Nephron progenitor cell (in vitro differentiated cells): ENCODE measurements around the gene FRMD4A.

Experiments
- DNase-seq: peaks from one replicate; pipeline ENCODE4 v3.0.0; 2021
- H3K27ac Mint-ChIP-seq: 2 replicates; pipeline ENCODE4 v1.8.0; 2021; ENCODE audit warnings: mild to moderate bottlenecking, moderate library complexity, mixed read lengths
- H3K27me3 Mint-ChIP-seq: 2 replicates; pipeline ENCODE4 v1.8.0; 2021; ENCODE audit warnings: mild to moderate bottlenecking, low read depth, mixed read lengths; ENCODE audit not compliant: poor library complexity
- H3K36me3 Mint-ChIP-seq: 2 replicates; pipeline ENCODE4 v1.8.0; 2021; ENCODE audit warnings: low read depth, mixed read lengths
- H3K4me1 Mint-ChIP-seq: 2 replicates; pipeline ENCODE4 v1.8.0; 2021; ENCODE audit warnings: mixed read lengths
- H3K4me3 Mint-ChIP-seq: 2 replicates; pipeline ENCODE4 v1.8.0; 2021; ENCODE audit warnings: mild to moderate bottlenecking, moderate library complexity, mixed read lengths
- H3K9me3 Mint-ChIP-seq: 2 replicates; pipeline ENCODE4 v1.8.0; 2021; ENCODE audit warnings: mild to moderate bottlenecking, moderate library complexity, mixed read lengths
- CTCF ChIP-seq: fragments of 200-600 bp; sonication (generic); IDR thresholded peaks from 2 replicates; pipeline ENCODE4 v1.5.0; 2021; ENCODE audit warnings: antibody characterized with exemption

Gene FRMD4A

GRCh38 chr10:13617116-13617515, 713.6 kb downstream of the FRMD4A start:
- no peak for DNase-seq
- no peak for TF ChIP-seq CTCF
- Mint-ChIP-seq H3K36me3 (peaks cover 35% of the 10 kb centered on the region), H3K27me3 (no peaks in the 10 kb centered on the region), H3K4me1 (peaks cover 39% of the 10 kb centered on the region), H3K4me3 (no peak overlapping the region), H3K9me3 (no peaks in the 10 kb centered on the region), H3K27ac (no peak overlapping the region)

- no peak for TF ChIP-seq CTCF
- DNase-seq: peak; percentile 20
- Mint-ChIP-seq H3K4me3 (peak overlapping the region; percentile 58), H3K27me3 (no peaks in the 10 kb centered on the region), H3K27ac (peak overlapping the region; percentile 97), H3K36me3 (peaks cover 46% of the 10 kb centered on the region), H3K4me1 (peaks cover 39% of the 10 kb centered on the region), H3K9me3 (no peaks in the 10 kb centered on the region)
Measured at GRCh38 chr10:13615650-13616300, 714.9 kb downstream of the FRMD4A start.

- peaks cover 39% of the 10 kb centered on the region for H3K4me1 Mint-ChIP-seq
- H3K27me3 Mint-ChIP-seq: no peaks in the 10 kb centered on the region
- H3K27ac Mint-ChIP-seq: peak overlapping the region; percentile 97
- peak; percentile 41 for DNase-seq
- peaks cover 56% of the 10 kb centered on the region for H3K36me3 Mint-ChIP-seq
- H3K4me3 Mint-ChIP-seq: no peak overlapping the region
- H3K9me3 Mint-ChIP-seq: no peaks in the 10 kb centered on the region
- TF ChIP-seq CTCF: no peak
Measured at GRCh38 chr10:13614530-13615332, 716.0 kb downstream of the FRMD4A start.

- H3K36me3 Mint-ChIP-seq: peaks cover 53% of the 10 kb centered on the region
- no peak for DNase-seq
- TF ChIP-seq CTCF: peak; percentile 27
- no peak overlapping the region for H3K27ac Mint-ChIP-seq
- H3K27me3 Mint-ChIP-seq: no peaks in the 10 kb centered on the region
- H3K4me1 Mint-ChIP-seq: peaks cover 39% of the 10 kb centered on the region
- no peaks in the 10 kb centered on the region for H3K9me3 Mint-ChIP-seq
- H3K4me3 Mint-ChIP-seq: no peak overlapping the region
Measured at GRCh38 chr10:13613519-13613918, 717.2 kb downstream of the FRMD4A start.

GRCh38 chr10:13612654-13613373, 717.9 kb downstream of the FRMD4A start:
- peaks cover 47% of the 10 kb centered on the region for H3K36me3 Mint-ChIP-seq
- DNase-seq: no peak
- no peak for TF ChIP-seq CTCF
- H3K27me3 Mint-ChIP-seq: no peaks in the 10 kb centered on the region
- no peak overlapping the region for H3K4me3 Mint-ChIP-seq
- no peaks in the 10 kb centered on the region for H3K9me3 Mint-ChIP-seq
- peaks cover 39% of the 10 kb centered on the region for H3K4me1 Mint-ChIP-seq
- H3K27ac Mint-ChIP-seq: no peak overlapping the region
